SK-N-MC (cell line): ENCODE results near the gene MAP3K21.

Experiments used
- EZH2 ChIP-seq: fragments of 200-600 bp; sonication (generic); IDR thresholded peaks from one replicate; pipeline ENCODE4 v1.6.1; 2017; ENCODE audit warnings: antibody characterized with exemption
- POLR2AphosphoS5 ChIP-seq: IDR thresholded peaks from 2 replicates; pipeline ENCODE4 v1.6.1; 2012; ENCODE audit warnings: mild to moderate bottlenecking, low read depth, low read length, borderline replicate concordance

GRCh38 chr1:233316473-233316872 is 11.1 kb upstream of the MAP3K21 start:
- TF ChIP-seq POLR2AphosphoS5 = no peak
- TF ChIP-seq EZH2 = no peak
